IPS-20b (cell line): ENCODE data around the gene FBXO27.
"Not testable (repeated sequence)": the region's sequence is repeated elsewhere in the genome, so short reads cannot be mapped to it uniquely, and the experiment has no call there.

Experiments
- H3K27ac ChIP-seq: one replicate; pipeline ENCODE4 v1.5.1; 2013; ENCODE audit warnings: low read length
- H3K27me3 ChIP-seq: 2 replicates; pipeline ENCODE4 v1.6.1; 2013; ENCODE audit warnings: mild to moderate bottlenecking, low read length, inconsistent platforms; ENCODE audit not compliant: insufficient read depth
- H3K36me3 ChIP-seq: 2 replicates; pipeline ENCODE4 v1.6.1; 2013; ENCODE audit warnings: low read depth, mild to moderate bottlenecking, inconsistent platforms, low read length, moderate library complexity; ENCODE audit not compliant: insufficient read depth
- H3K4me1 ChIP-seq: 2 replicates; pipeline ENCODE4 v1.6.1; 2013; ENCODE audit warnings: mild to moderate bottlenecking, control low read depth, inconsistent platforms, low read length, moderate library complexity; ENCODE audit not compliant: insufficient read depth
- H3K4me3 ChIP-seq: 2 replicates; pipeline ENCODE4 v1.5.1; 2013; ENCODE audit warnings: mild to moderate bottlenecking, low read length, inconsistent platforms
- H3K9ac ChIP-seq: 2 replicates; pipeline ENCODE4 v1.6.1; 2013; ENCODE audit warnings: low read depth, mild to moderate bottlenecking, inconsistent platforms, low read length, moderate library complexity
- H3K9me3 ChIP-seq: 2 replicates; pipeline ENCODE4 v1.6.1; 2013; ENCODE audit warnings: mild to moderate bottlenecking, low read depth, low read length, inconsistent platforms; ENCODE audit not compliant: insufficient read depth

The FBXO27 gene

GRCh38 chr19:39032063-39032918 is at the start of gene FBXO27:
Gene FBXO27, minus strand, starts transcription at chr19:39032549. Its CDS starts 322 bp downstream, at chr19:39032227.
- H3K4me1 ChIP-seq: no peaks in the 10 kb centered on the region; the same call in 1 of the 2 replicates
- H3K4me3 ChIP-seq: peak within 1 kb of the TSS; percentile 79
- H3K27me3 ChIP-seq: no peaks in the 10 kb centered on the region; the same call in 1 of the 2 replicates
- peaks cover 12% of the 10 kb centered on the region; the same call in 1 of the 2 replicates for H3K36me3 ChIP-seq
- peaks cover 5% of the 10 kb centered on the region; the same call in 1 of the 2 replicates for H3K9me3 ChIP-seq
- H3K27ac ChIP-seq: no peak within 1 kb of the TSS
- H3K9ac ChIP-seq: peak within 1 kb of the TSS; percentile 64; the same call in 1 of the 2 replicates

GRCh38 chr19:39080431-39080830 is 48.1 kb upstream of the FBXO27 start:
- Histone ChIP-seq H3K9me3 (no peaks in the 10 kb centered on the region), H3K27me3 (peaks cover 39% of the 10 kb centered on the region), H3K4me3 (no peak overlapping the region), H3K27ac (no peak overlapping the region), H3K9ac (no peak overlapping the region), H3K36me3 (no peaks in the 10 kb centered on the region), H3K4me1 (peaks cover 8% of the 10 kb centered on the region; the same call in 1 of the 2 replicates)

- Histone ChIP-seq H3K9ac (no peak overlapping the region), H3K9me3 (no peaks in the 10 kb centered on the region), H3K36me3 (no peaks in the 10 kb centered on the region), H3K4me3 (no peak overlapping the region), H3K27ac (no peak overlapping the region), H3K27me3 (peaks cover 21% of the 10 kb centered on the region), H3K4me1 (peaks cover 7% of the 10 kb centered on the region; the same call in 1 of the 2 replicates)
These were observed 46.3 kb upstream of the FBXO27 start for GRCh38 chr19:39078436-39079200.

- Histone ChIP-seq H3K36me3 (no peaks in the 10 kb centered on the region), H3K9ac (no peak overlapping the region), H3K27me3 (peaks cover 8% of the 10 kb centered on the region), H3K4me1 (no peaks in the 10 kb centered on the region), H3K4me3 (no peak overlapping the region), H3K9me3 (no peaks in the 10 kb centered on the region), H3K27ac (no peak overlapping the region)
These were observed 45.0 kb upstream of the FBXO27 start for GRCh38 chr19:39077323-39077722.

- H3K9ac ChIP-seq: no peak overlapping the region
- no peaks in the 10 kb centered on the region for H3K9me3 ChIP-seq
- no peaks in the 10 kb centered on the region for H3K4me1 ChIP-seq
- no peak overlapping the region for H3K4me3 ChIP-seq
- H3K36me3 ChIP-seq: no peaks in the 10 kb centered on the region
- H3K27me3 ChIP-seq: no peaks in the 10 kb centered on the region
- no peak overlapping the region for H3K27ac ChIP-seq
These were observed 42.6 kb upstream of the FBXO27 start for GRCh38 chr19:39074942-39075341.

- no peak overlapping the region for H3K27ac ChIP-seq
- no peak overlapping the region for H3K9ac ChIP-seq
- H3K4me3 ChIP-seq: no peak overlapping the region
- no peaks in the 10 kb centered on the region for H3K4me1 ChIP-seq
- no peaks in the 10 kb centered on the region for H3K27me3 ChIP-seq
- H3K36me3 ChIP-seq: no peaks in the 10 kb centered on the region
- H3K9me3 ChIP-seq: no peaks in the 10 kb centered on the region
These were observed 41.9 kb upstream of the FBXO27 start for GRCh38 chr19:39074205-39074692.

- Histone ChIP-seq H3K27me3 (no peaks in the 10 kb centered on the region), H3K27ac (no peak overlapping the region), H3K9ac (no peak overlapping the region), H3K36me3 (no peaks in the 10 kb centered on the region), H3K4me3 (no peak overlapping the region), H3K4me1 (no peaks in the 10 kb centered on the region), H3K9me3 (no peaks in the 10 kb centered on the region)
These were observed 38.5 kb upstream of the FBXO27 start for GRCh38 chr19:39070888-39071287.

- not testable (repeated sequence) for H3K4me1 ChIP-seq, H3K9ac ChIP-seq, H3K9me3 ChIP-seq, H3K36me3 ChIP-seq, H3K27me3 ChIP-seq, H3K4me3 ChIP-seq, H3K27ac ChIP-seq
These were observed 35.9 kb upstream of the FBXO27 start for GRCh38 chr19:39068259-39068658.

- Histone ChIP-seq H3K9ac (no peak overlapping the region), H3K4me1 (no peaks in the 10 kb centered on the region), H3K36me3 (no peaks in the 10 kb centered on the region), H3K9me3 (no peaks in the 10 kb centered on the region), H3K4me3 (no peak overlapping the region), H3K27ac (no peak overlapping the region), H3K27me3 (no peaks in the 10 kb centered on the region)
These were observed 34.8 kb upstream of the FBXO27 start for GRCh38 chr19:39067104-39067503.

GRCh38 chr19:39065928-39066327 is 33.6 kb upstream of the FBXO27 start:
- Histone ChIP-seq H3K27me3 (no peaks in the 10 kb centered on the region), H3K4me3 (no peak overlapping the region), H3K9ac (no peak overlapping the region), H3K9me3 (no peaks in the 10 kb centered on the region), H3K36me3 (no peaks in the 10 kb centered on the region), H3K27ac (no peak overlapping the region), H3K4me1 (no peaks in the 10 kb centered on the region)

GRCh38 chr19:39064405-39064804 is 32.1 kb upstream of the FBXO27 start:
- no peak overlapping the region for H3K4me3 ChIP-seq
- H3K27me3 ChIP-seq: no peaks in the 10 kb centered on the region
- no peak overlapping the region for H3K9ac ChIP-seq
- H3K9me3 ChIP-seq: no peaks in the 10 kb centered on the region
- no peak overlapping the region for H3K27ac ChIP-seq
- no peaks in the 10 kb centered on the region for H3K36me3 ChIP-seq
- H3K4me1 ChIP-seq: no peaks in the 10 kb centered on the region
